Ureter (tissue), 1 donor: ENCODE data around the gene ARHGEF10L. TPM values are rescaled to one million over a fixed set of nuclear protein-coding genes. Genes with fewer than 3 reads are reported as not detected.
A peak's percentile ranks its signal among the peaks of the same experiment; 100 is the strongest.
"Not testable (repeated sequence)": the region's sequence is repeated elsewhere in the genome, so short reads cannot be mapped to it uniquely, and the experiment has no call there.

Experiments
- DNase-seq: peaks from one replicate; pipeline ENCODE4 v3.0.0-alpha.2; 2020; ENCODE audit warnings: low spot score
- total RNA-seq: library from RNA; stranded (reverse); gene quantifications from one replicate; pipeline ENCODE4 v1.2.4, GENCODE V29; 2023
- donor health status: DM: yes; HTN: yes; CAD: no.

ARHGEF10L gene
- total RNA-seq, 1 donor from 2014 or later, result 166 TPM

DNA sequence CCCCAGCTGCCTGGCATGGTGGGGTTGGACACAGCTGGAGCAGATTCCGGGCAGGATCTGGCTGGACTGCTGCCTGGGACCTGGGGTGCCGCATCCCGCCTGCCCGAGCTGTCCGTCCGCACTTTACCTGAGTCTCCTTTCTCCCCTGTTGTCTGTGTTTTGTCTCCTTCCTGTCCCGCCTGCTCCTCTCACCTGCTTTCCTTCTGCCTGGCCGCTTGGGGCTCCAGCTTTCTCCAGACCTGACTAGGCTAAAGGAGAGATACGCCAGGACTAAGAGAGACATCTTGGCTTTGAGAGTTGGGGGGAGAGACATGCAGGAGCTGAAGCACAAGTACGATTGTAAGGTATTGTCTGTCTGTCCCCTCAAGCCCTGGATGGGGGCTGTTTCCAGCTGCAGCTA lies 73.3 kb downstream of the ARHGEF10L start:
- no peak for DNase-seq

DNA sequence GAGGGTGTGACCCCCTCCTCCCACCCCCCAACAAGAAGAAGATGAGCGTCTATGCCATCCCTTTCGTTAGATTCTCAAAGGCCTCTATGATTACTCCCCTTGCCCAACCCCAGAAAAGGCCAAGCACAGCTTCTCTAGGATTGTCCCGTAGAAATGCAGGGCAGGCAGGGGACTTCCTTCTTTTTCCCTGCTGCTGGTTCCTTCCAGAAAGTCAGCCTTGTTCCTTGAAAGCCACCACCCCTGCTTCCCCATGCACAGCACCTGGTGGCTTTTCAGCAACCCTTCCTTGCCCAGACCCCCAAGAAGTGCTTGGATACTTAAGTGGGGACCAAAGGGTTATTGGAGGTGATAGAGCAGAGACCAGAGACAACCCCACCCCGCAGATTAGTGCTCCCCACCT lies 75.1 kb downstream of the ARHGEF10L start:
- DNase-seq, result no peak

GRCh38 chr1:17615157-17615556 lies 75.7 kb downstream of the ARHGEF10L start:
- no peak for DNase-seq

- no peak for DNase-seq
Measured at GRCh38 chr1:17615959-17616358, 76.5 kb downstream of the ARHGEF10L start.

- DNase-seq, result no peak
Measured at GRCh38 chr1:17616731-17617279, 77.3 kb downstream of the ARHGEF10L start.

DNA sequence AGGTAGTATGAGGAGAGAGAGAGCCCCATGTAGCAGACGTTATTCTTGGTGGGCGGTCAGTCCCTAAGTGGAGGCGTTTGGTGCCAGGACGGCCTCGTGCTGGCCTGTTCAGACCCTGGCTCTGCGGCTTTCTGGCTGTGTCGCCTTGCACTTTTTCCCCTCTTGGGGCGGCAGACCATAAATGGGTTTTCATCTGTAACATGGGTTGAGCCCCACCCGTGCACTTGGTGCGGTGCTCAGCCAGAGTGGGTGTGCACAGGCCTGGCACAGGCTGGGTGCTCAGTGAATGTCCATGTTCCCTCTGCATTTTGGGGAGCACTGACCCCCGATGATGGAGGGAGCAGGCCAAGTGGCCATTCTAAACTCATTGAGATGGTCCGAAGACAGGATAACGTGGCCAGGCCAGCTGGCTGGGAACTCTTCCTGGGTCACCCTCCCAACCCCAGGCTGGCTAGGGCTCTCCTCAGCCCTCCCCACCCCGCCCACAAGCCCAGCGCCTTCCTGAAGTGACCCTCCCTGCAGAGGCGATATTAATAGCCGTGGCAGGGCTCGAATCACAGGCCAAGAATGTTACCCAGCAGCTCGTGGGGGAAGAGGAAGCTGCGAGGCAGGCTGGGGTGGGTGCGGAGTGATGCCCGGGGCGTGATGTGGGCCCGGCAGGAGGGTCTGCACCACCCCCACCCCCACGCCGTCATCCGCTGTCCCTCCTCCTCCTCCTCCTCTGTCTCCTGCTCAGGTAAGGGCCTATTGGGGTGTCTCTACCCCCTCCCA lies 78.5 kb downstream of the ARHGEF10L start:
- DNase-seq, result peak; percentile 72

DNA sequence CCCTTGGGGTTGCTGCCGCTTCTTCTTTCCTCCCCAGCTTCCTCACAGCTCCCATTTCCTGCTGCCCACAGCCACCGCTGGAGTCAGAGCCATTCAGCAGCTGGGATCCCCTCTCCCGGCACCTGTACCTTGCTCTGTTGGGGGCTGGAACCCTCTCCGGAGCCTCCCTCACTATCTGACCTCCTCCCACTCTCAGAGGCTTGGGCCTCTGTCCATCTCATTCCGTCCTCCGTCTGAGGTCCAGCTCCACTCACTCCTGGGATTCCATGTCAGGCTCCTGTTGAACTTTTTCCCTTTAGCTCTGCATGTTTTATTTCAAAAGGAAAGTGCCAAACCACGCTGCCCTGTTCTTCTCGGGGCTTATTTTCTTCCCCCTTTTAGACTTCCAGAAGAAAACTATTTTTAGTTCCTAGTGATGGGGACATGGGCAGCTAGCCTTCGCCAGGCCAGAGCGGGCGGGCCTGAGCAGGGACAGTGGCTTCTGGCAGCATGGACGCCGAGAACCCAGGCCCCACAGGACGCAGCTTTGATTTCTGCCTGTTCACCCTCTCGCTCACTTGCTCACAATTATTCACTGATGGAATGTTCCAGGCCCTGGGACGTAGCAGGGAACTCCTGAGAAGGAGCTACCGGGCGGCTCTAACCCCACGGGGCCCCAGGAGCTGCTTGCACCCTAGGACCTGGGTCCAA lies 79.2 kb downstream of the ARHGEF10L start:
- DNase-seq, result no peak

- no peak for DNase-seq
Measured at GRCh38 chr1:17620448-17620847, 81.0 kb downstream of the ARHGEF10L start.

- DNase-seq, result no peak
Measured at GRCh38 chr1:17621691-17622090, 82.2 kb downstream of the ARHGEF10L start.

GRCh38 chr1:17622823-17623222 lies 83.3 kb downstream of the ARHGEF10L start:
- no peak for DNase-seq

DNA sequence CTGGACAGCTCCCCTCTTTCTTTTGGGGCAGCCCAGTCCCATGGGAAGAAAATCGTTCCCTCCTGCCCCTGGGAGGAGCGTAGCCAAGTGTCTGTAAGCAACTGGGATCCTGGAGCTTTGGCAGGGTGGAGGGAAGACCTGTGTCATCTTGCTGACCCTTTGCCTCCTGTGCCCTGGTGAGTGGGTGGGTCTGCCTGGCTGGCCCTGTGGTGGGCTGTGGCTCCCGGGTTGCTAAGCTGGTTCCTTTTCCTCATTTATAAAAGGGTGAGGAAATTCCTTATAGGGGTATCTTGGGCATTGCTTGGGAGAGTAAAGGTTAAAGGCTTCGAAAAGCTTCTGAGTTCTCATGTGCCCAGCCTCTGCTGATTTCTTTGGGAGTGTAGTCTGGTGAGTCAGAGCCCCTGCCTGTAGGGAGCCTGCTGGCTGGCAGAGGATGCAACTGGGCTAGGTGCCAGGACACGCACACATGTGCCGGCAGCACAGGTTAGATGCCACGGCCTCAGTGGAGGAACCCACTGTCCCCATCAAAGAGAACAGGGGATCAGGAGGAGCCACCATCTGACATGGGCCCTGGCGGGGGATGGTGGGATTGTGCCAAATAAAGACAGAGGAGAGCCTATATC lies 85.2 kb downstream of the ARHGEF10L start:
- DNase-seq, result peak; percentile 72

GRCh38 chr1:17627239-17628052 lies 87.9 kb downstream of the ARHGEF10L start:
- no peak for DNase-seq

- not testable (repeated sequence) for DNase-seq
Measured at GRCh38 chr1:17629046-17629445, 89.5 kb downstream of the ARHGEF10L start.

DNA sequence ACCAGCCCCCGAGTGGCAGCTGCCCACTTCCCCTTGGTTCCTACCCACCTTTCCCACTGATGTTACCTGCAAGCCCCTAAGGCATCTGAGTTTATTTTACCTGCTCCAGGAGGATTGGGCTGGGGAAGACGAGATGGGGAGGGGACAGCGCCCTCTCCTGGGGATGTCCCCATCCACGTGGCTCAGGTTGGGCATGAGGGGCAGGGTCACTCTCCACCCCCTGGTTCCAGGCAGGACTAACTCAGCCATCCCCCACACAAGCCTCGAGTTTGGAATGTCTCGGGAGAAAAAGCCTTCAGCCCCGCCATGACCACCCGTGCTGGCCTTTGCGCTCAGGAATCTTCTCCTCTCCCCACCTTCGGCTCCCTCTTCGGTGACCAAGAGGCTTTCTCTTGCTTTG lies 90.0 kb downstream of the ARHGEF10L start:
- DNase-seq, result no peak

DNA sequence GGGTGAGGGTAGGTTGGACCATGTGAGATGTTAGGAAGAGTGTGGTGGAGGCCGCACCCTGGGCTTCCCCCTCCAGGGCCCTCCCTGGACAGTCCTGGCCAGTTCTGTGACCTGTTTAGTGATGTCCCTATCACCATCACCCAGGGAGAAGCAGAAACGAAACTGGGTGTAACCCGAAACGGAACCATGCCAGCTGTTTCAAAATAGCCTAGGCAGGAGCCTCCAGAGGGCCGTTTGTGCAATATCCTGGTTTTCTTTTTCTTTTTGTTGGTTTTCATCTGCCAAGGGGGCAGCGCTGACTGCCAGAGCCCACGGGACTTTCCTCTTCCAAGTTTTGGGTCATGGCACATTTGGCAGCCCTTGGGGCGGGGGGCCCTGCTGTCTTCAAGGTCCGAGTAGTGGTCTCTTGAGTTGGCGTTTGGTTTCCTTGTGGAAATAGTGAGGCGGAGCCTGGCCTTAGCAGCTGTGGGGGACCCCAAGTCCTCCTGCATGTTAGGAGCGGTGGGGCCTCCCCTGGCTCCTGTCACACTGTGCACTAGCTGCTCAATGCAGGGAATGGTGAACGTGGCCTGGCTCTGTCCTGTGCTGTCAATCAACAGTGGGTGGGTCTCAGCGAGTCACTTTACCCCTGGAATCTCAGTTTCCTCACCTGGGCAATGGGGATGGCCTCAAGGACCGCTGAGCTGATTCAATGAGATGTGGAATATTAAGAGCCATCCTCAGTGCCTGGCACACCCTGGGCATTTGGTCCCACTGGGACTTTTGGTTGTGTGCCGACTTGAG lies 90.7 kb downstream of the ARHGEF10L start:
- peak; percentile 64 for DNase-seq

DNA sequence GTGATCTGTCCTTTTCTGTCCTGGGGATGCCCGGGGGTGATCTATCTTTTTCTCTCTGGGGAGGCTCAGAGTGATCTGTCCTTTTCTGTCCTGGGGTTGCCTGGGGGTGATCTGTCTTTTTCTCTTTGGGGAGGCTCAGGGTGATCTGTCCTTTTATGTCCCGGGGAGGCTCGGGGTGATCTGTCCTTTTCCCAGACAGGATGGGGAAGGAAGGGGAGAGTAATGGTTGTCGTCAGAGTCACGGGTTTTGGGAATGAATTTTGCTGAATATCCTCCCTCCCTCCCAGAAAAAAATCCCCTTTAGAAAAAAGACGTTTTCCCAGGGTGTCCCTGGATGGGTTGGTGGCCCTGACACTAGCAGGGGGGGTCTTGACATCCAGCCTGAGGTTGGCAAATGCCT lies 91.5 kb downstream of the ARHGEF10L start:
- DNase-seq, result no peak

- no peak for DNase-seq
Measured at GRCh38 chr1:17631410-17631809, 91.9 kb downstream of the ARHGEF10L start.

GRCh38 chr1:17632106-17632505 lies 92.6 kb downstream of the ARHGEF10L start:
- no peak for DNase-seq

DNA sequence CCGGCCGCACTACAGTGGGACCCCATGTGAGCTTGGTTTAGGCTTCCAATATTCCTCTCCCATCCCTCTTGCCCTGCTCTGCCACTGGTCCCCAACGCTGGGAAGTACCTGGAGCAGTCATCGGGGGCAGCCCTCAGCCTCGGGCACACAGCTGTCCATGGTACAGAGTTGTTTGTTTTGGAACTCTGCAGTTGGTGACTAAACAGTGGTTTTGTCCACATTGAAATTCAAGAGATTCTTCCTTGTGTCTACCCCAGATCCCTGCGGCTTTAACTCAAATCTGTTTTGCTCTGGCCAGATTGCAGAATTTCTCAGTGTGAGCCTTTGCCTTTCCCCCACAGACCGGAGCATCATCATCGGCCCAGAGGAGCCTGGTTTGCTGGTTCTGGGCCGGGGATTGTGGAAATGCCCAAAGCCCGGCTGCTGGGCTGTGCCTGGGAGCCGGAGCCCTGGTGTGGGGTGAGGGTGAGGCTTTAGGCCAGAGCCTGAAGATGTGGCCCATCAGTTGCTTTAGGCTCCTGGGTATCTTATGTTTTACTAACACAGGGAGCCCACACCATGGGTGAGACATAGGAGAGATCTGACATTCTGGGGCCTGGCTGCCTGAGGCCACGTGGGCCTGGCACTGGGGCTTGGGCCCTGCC lies 93.2 kb downstream of the ARHGEF10L start:
- DNase-seq, result no peak

- DNase-seq, result no peak
Measured at GRCh38 chr1:17633654-17634053, 94.2 kb downstream of the ARHGEF10L start.
